Endodermal cell (in vitro differentiated cells): Measurements from ENCODE around the gene ANGEL1. TPM values are rescaled to one million over a fixed set of nuclear protein-coding genes. Genes with fewer than 3 reads are reported as not detected.

ENCODE experiments used
- DNase-seq: peaks from one replicate; pipeline ENCODE4 v3.0.0-alpha.2; 2017
- H3K27ac ChIP-seq: 2 replicates; pipeline ENCODE4 v1.5.1; 2013; ENCODE audit warnings: mild to moderate bottlenecking, low read depth, low read length, moderate library complexity
- H3K27me3 ChIP-seq: 2 replicates; pipeline ENCODE4 v1.6.1; 2013; ENCODE audit warnings: mild to moderate bottlenecking, low read length, moderate library complexity; ENCODE audit not compliant: insufficient read depth, control insufficient read depth, poor library complexity, severe bottlenecking
- H3K36me3 ChIP-seq: 2 replicates; pipeline ENCODE4 v1.7.0; 2013; ENCODE audit warnings: mild to moderate bottlenecking, low read length, moderate library complexity; ENCODE audit not compliant: control insufficient read depth, insufficient read depth
- H3K4me1 ChIP-seq: one replicate; pipeline ENCODE4 v1.7.0; 2013; ENCODE audit warnings: low read length; ENCODE audit not compliant: control insufficient read depth, insufficient read depth
- H3K4me3 ChIP-seq: 2 replicates; pipeline ENCODE4 v1.5.1; 2013; ENCODE audit warnings: mild to moderate bottlenecking, low read length, moderate library complexity
- H3K9ac ChIP-seq: 2 replicates; pipeline ENCODE4 v1.6.1; 2013; ENCODE audit warnings: mild to moderate bottlenecking, low read length, moderate library complexity; ENCODE audit not compliant: poor library complexity, severe bottlenecking; ENCODE audit errors: extremely low read depth
- H3K9me3 ChIP-seq: 2 replicates; pipeline ENCODE4 v1.6.1; 2013; ENCODE audit warnings: mild to moderate bottlenecking, low read length, moderate library complexity; ENCODE audit not compliant: control insufficient read depth
- H3K27ac Mint-ChIP-seq: 2 replicates; pipeline ENCODE4 v1.8.0; 2020; ENCODE audit warnings: mixed read lengths
- H3K27me3 Mint-ChIP-seq: 2 replicates; pipeline ENCODE4 v1.8.0; 2021; ENCODE audit warnings: mild to moderate bottlenecking, mixed read lengths; ENCODE audit not compliant: insufficient read depth
- H3K36me3 Mint-ChIP-seq: 2 replicates; pipeline ENCODE4 v1.8.0; 2020; ENCODE audit warnings: low read depth, mixed read lengths
- H3K4me1 Mint-ChIP-seq: 2 replicates; pipeline ENCODE4 v1.8.0; 2020; ENCODE audit warnings: mixed read lengths
- H3K4me3 Mint-ChIP-seq: 2 replicates; pipeline ENCODE4 v1.8.0; 2020; ENCODE audit warnings: mild to moderate bottlenecking, moderate library complexity, mixed read lengths
- H3K9me3 Mint-ChIP-seq: 2 replicates; pipeline ENCODE4 v1.8.0; 2020; ENCODE audit warnings: mild to moderate bottlenecking, mixed read lengths
- CTCF ChIP-seq: fragments of 200-600 bp; sonication (generic); conservative IDR thresholded peaks from 2 replicates; pipeline ENCODE4 v1.5.0; 2021; ENCODE audit warnings: antibody characterized with exemption, mild to moderate bottlenecking
- WGBS, 2 experiments: methylation state at CpG; one replicate each; pipeline versions ENCODE4 v1.1.5 to v1.1.7; 2013; ENCODE audit warnings: missing lambda C conversion rate in 2 of 2, mixed read lengths in 1 of 2; ENCODE audit not compliant: insufficient coverage in 1 of 2, insufficient read length in 1 of 2; 5-methylcytosine and 5-hydroxymethylcytosine counted together
- total RNA-seq, 2 donors: library from RNA; stranded (reverse); fragmentation: NEBNext Ultra II Directional in 1 of 2; extraction: Animal tissue kit (Norgen Biotek cat#: 25700) in 1 of 2; gene quantifications; 2 replicates in 1 of 2; 3 replicates in 1 of 2; pipeline ENCODE4 v1.2.1, GENCODE V29; 2021

The ANGEL1 gene
- total RNA-seq, 2 donors from 2014 or later = 21.5 to 32.5 TPM

GRCh38 chr14:76826122-76826521, 13.4 kb upstream of the ANGEL1 start, which contains the start of gene LRRC74A:
LRRC74A (plus strand) TSS chr14:76826408; CDS start chr14:76826698, 290 bp downstream.
- H3K4me1 ChIP-seq = peaks cover 19% of the 10 kb centered on the region
- H3K36me3 Mint-ChIP-seq = no peaks in the 10 kb centered on the region
- no peak for DNase-seq
- no peaks in the 10 kb centered on the region for H3K27me3 ChIP-seq
- H3K36me3 ChIP-seq = no peaks in the 10 kb centered on the region
- no peak for TF ChIP-seq CTCF
- no peak within 1 kb of the TSS for H3K27ac Mint-ChIP-seq
- peaks cover 2% of the 10 kb centered on the region for H3K9me3 Mint-ChIP-seq
- H3K4me3 Mint-ChIP-seq = no peak within 1 kb of the TSS
- no peak within 1 kb of the TSS for H3K9ac ChIP-seq
- H3K4me1 Mint-ChIP-seq = peaks cover 24% of the 10 kb centered on the region
- H3K9me3 ChIP-seq = peaks cover under 1% of the 10 kb centered on the region
- no peak within 1 kb of the TSS for H3K27ac ChIP-seq
- H3K27me3 Mint-ChIP-seq = peaks cover 5% of the 10 kb centered on the region
- H3K4me3 ChIP-seq = no peak within 1 kb of the TSS
- 90 to 93% methylated on average over 2 of the region's 2 CpGs for WGBS, 2 experiments

GRCh38 chr14:76820700-76821099, 8.0 kb upstream of the ANGEL1 start:
- Histone ChIP-seq H3K4me1 (no peaks in the 10 kb centered on the region), H3K27ac (no peak overlapping the region), H3K27me3 (peaks cover 16% of the 10 kb centered on the region), H3K36me3 (no peaks in the 10 kb centered on the region), H3K4me3 (no peak overlapping the region), H3K9me3 (peaks cover 5% of the 10 kb centered on the region), H3K9ac (no peak overlapping the region)
- Mint-ChIP-seq H3K27ac (no peak overlapping the region), H3K4me3 (no peak overlapping the region), H3K27me3 (peaks cover 8% of the 10 kb centered on the region), H3K9me3 (peaks cover 8% of the 10 kb centered on the region), H3K4me1 (no peaks in the 10 kb centered on the region), H3K36me3 (no peaks in the 10 kb centered on the region)
- DNase-seq = no peak
- TF ChIP-seq CTCF = no peak
- WGBS, 2 experiments = 87% methylated on average over 1 of the region's 2 CpGs; no CpG with 5 or more reads in 1 of the 2 experiments

- no peaks in the 10 kb centered on the region for H3K4me1 ChIP-seq
- H3K27ac Mint-ChIP-seq = no peak overlapping the region
- no peaks in the 10 kb centered on the region for H3K27me3 Mint-ChIP-seq
- H3K4me1 Mint-ChIP-seq = peaks cover 17% of the 10 kb centered on the region
- H3K9me3 ChIP-seq = no peaks in the 10 kb centered on the region
- no peak for DNase-seq
- H3K36me3 Mint-ChIP-seq = no peaks in the 10 kb centered on the region
- H3K9me3 Mint-ChIP-seq = peaks cover 3% of the 10 kb centered on the region
- no peaks in the 10 kb centered on the region for H3K36me3 ChIP-seq
- no peak overlapping the region for H3K4me3 Mint-ChIP-seq
- no peak overlapping the region for H3K27ac ChIP-seq
- 89 to 90% methylated on average over 5 to 7 of the region's 7 CpGs for WGBS, 2 experiments
- no peak for TF ChIP-seq CTCF
- no peak overlapping the region for H3K9ac ChIP-seq
- H3K4me3 ChIP-seq = no peak overlapping the region
- H3K27me3 ChIP-seq = peaks cover 16% of the 10 kb centered on the region
These were observed 2.3 kb upstream of the ANGEL1 start for GRCh38 chr14:76814726-76815645.
